H7 (cell line): Measurements from ENCODE around the gene RABGAP1. TPM values are rescaled to one million over a fixed set of nuclear protein-coding genes. Genes with fewer than 3 reads are reported as not detected.

ENCODE experiments used
- DNase-seq: peaks from one replicate; pipeline ENCODE4 v3.0.0; 2012
- H3K27me3 ChIP-seq: 2 replicates; pipeline ENCODE4 v1.6.0; 2011; ENCODE audit warnings: mild to moderate bottlenecking, low read length; ENCODE audit not compliant: control insufficient read depth, insufficient read depth
- H3K36me3 ChIP-seq: replicated peaks from 2 replicates; pipeline ENCODE4 v1.5.1; 2011; ENCODE audit warnings: low read length; ENCODE audit not compliant: control insufficient read depth, insufficient read depth
- H3K4me3 ChIP-seq: 2 replicates; pipeline ENCODE4 v1.5.1; 2011; ENCODE audit warnings: low read depth, mild to moderate bottlenecking, control low read depth, low read length, moderate library complexity; ENCODE audit not compliant: insufficient read depth
- total RNA-seq: library from RNA; depleted of rRNA; stranded (reverse); fragments of >200 nt; shearing (Covaris generic); gene quantifications from 2 replicates; pipeline ENCODE4 v1.2.3, GENCODE V29; 2014

RABGAP1 gene
- total RNA-seq, 1 experiment from 2014 or later = 15.6 TPM

GRCh38 chr9:122961139-122961538 is 20.3 kb downstream of the RABGAP1 start:
- H3K36me3 ChIP-seq = peaks cover 4% of the 10 kb centered on the region
- DNase-seq = no peak
- H3K27me3 ChIP-seq = no peaks in the 10 kb centered on the region
- H3K4me3 ChIP-seq = no peak overlapping the region

GRCh38 chr9:122975196-122975595 is 34.4 kb downstream of the RABGAP1 start:
- Histone ChIP-seq H3K27me3 (no peaks in the 10 kb centered on the region), H3K4me3 (no peak overlapping the region), H3K36me3 (no peaks in the 10 kb centered on the region; the same call in 1 of the 2 replicates)
- DNase-seq = no peak

DNA sequence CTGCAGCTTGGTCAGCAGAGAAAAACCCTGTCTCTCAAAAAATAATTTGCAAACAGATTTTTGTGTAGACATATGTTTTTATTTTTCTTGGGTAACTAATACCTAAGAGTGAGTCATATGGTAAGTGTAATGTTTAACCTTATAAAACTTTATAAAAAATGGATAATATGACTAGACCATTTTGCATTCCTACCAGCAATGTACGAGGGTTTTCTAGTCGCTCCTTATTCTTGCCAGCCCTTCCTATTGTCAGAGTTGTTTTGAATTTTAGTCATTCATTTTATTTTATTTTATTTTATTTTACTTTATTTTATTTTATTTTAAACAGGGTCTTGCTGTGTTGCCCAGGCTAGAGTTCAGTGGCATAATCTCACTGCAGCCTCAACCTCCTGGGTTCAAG is 37.8 kb downstream of the RABGAP1 start:
- Histone ChIP-seq H3K36me3 (no peaks in the 10 kb centered on the region), H3K27me3 (no peaks in the 10 kb centered on the region), H3K4me3 (no peak overlapping the region)
- no peak for DNase-seq

DNA sequence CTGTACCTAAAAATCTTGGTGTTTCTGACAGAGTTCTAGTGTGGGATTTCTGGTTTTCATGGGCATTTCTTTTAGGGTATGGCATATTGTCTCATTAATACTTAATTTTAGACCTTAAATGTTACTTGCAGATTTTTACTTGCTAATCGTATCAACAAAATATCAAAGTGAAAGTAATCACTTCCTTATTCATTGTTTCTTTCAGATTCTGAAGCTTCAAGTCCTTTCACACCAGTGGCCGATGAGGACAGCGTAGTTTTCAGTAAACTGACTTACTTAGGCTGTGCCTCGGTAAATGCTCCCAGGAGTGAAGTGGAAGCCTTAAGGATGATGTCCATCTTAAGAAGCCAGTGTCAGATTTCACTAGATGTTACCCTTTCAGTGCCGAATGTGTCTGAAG is 45.2 kb downstream of the RABGAP1 start:
- no peak for DNase-seq
- H3K4me3 ChIP-seq = no peak overlapping the region
- H3K27me3 ChIP-seq = no peaks in the 10 kb centered on the region
- peaks cover 10% of the 10 kb centered on the region for H3K36me3 ChIP-seq

GRCh38 chr9:122988141-122988540 is 47.3 kb downstream of the RABGAP1 start:
- Histone ChIP-seq H3K36me3 (peaks cover 10% of the 10 kb centered on the region), H3K4me3 (no peak overlapping the region), H3K27me3 (no peaks in the 10 kb centered on the region)
- no peak for DNase-seq

DNA sequence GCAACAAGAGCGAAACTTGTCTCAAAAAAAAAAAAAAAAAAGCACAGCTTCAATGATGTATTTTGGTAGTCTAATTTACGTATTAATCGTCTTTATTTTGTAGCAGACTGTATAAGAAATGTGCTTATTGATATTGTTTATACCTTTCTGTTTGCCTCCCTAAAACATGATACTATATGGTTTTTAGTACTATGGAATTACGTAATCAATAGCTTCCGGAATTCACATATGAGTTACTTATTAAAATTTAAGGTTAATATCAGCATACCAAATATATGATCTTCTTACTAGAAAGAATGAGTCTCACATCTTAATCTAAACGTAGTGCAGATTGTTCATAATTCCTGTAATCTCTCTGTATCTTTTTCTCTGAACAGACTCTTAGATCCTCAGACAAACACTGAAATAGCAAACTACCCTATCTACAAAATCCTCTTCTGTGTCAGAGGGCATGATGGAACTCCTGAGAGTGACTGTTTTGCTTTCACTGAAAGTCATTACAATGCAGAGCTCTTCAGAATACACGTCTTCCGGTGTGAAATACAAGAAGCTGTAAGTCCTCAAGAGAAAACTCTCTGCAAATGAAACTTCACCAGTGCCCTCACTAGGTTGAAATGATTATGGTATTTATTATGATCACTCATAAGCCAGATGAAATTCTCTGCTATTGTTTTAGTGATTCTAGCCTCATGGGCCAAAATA is 48.3 kb downstream of the RABGAP1 start:
- no peak for DNase-seq
- H3K36me3 ChIP-seq = peaks cover 10% of the 10 kb centered on the region
- H3K4me3 ChIP-seq = no peak overlapping the region
- H3K27me3 ChIP-seq = no peaks in the 10 kb centered on the region

- H3K36me3 ChIP-seq = peaks cover 9% of the 10 kb centered on the region
- no peak for DNase-seq
- no peak overlapping the region for H3K4me3 ChIP-seq
- H3K27me3 ChIP-seq = no peaks in the 10 kb centered on the region
Measured at GRCh38 chr9:122991370-122991830, 50.6 kb downstream of the RABGAP1 start.

GRCh38 chr9:122996586-122996985 is 55.8 kb downstream of the RABGAP1 start:
- Histone ChIP-seq H3K36me3 (peaks cover 1% of the 10 kb centered on the region; the same call in 1 of the 2 replicates), H3K4me3 (no peak overlapping the region), H3K27me3 (no peaks in the 10 kb centered on the region)
- no peak for DNase-seq

DNA sequence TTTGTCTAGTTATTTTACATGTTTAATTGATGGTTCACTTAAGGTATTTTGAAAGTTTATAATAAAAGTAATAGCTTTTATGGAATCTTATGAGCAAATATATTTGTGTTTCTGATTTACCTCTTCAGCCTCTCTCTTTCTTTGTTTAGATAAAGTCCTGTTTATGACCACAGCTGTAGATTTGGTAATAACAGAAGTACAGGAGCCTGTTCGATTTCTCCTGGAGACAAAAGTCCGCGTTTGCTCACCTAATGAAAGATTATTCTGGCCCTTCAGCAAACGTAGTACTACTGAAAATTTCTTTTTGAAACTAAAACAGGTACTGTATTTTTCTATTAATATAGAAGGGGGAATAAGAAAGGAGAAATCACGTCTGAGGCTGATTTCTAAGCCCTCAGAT is 57.6 kb downstream of the RABGAP1 start:
- H3K27me3 ChIP-seq = no peaks in the 10 kb centered on the region
- H3K4me3 ChIP-seq = no peak overlapping the region
- no peak for DNase-seq
- H3K36me3 ChIP-seq = peaks cover 1% of the 10 kb centered on the region

DNA sequence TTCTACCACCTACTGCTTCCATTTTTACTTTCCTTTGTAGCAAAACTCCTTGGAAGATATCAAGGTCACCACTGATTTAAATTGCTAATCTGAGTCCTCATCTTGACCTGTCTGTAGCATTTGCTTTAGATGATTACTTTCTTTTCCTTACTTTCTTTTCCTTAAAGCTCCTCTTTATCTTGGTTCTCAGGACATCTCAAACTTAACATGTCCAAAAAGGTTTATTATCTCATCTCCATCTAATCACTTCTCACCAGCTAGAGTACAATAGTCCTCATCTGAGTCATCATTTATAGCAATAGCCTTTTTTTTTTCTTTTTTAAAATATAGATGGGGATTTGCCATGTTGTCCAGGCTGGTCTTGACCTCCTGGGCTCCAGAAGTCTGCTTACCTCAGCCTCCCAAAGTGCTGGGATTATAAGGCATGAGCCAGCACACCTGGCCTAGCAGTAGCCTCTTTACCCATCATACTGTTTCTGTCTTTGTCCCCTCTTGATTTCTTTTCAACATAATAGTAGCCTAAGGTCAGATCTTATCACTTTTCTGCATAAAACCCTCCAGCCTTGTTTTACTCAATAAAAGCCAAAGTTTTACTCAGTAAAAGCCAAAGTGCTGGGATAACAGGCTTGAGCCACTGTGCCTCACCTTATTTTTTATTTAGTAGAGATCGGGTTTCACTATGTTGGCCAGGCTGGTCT is 59.7 kb downstream of the RABGAP1 start:
- DNase-seq = no peak
- Histone ChIP-seq H3K36me3 (peaks cover 1% of the 10 kb centered on the region), H3K4me3 (no peak overlapping the region), H3K27me3 (no peaks in the 10 kb centered on the region)

DNA sequence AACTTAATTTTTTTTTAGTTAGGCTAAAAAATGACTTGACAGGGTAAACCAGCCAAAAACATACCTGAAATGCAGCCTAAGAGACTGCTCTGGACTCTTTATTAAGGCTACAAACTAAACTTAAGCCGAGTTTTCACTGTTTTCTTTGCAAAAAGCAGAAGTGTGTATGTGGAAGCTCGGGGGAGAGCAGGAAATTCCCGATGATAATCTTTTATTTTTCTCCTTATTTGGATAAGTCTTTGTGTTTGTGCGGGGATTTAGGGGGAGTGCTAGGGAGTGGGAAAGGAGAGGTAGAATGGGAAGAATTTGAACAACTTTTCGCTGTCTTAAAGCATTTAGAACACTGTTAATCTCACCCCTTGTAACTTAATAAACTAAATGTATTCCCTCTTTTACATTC is 61.9 kb downstream of the RABGAP1 start:
- DNase-seq = no peak
- Histone ChIP-seq H3K4me3 (no peak overlapping the region), H3K36me3 (peaks cover 1% of the 10 kb centered on the region)

GRCh38 chr9:123003466-123003865 is 62.6 kb downstream of the RABGAP1 start:
- no peaks in the 10 kb centered on the region for H3K27me3 ChIP-seq
- DNase-seq = no peak

More for the DNA sequence above, 61.9 kb downstream of the RABGAP1 start:
- no peaks in the 10 kb centered on the region for H3K27me3 ChIP-seq

GRCh38 chr9:123005964-123006363 is 65.1 kb downstream of the RABGAP1 start:
- Histone ChIP-seq H3K27me3 (no peaks in the 10 kb centered on the region), H3K4me3 (no peak overlapping the region), H3K36me3 (peaks cover 1% of the 10 kb centered on the region)
- DNase-seq = no peak

More at GRCh38 chr9:123003466-123003865, 62.6 kb downstream of the RABGAP1 start:
- Histone ChIP-seq H3K4me3 (no peak overlapping the region), H3K36me3 (peaks cover 1% of the 10 kb centered on the region)

- Histone ChIP-seq H3K4me3 (no peak overlapping the region), H3K36me3 (no peaks in the 10 kb centered on the region; the same call in 1 of the 2 replicates), H3K27me3 (no peaks in the 10 kb centered on the region)
- no peak for DNase-seq
Measured at GRCh38 chr9:123007269-123007668, 66.4 kb downstream of the RABGAP1 start.

DNA sequence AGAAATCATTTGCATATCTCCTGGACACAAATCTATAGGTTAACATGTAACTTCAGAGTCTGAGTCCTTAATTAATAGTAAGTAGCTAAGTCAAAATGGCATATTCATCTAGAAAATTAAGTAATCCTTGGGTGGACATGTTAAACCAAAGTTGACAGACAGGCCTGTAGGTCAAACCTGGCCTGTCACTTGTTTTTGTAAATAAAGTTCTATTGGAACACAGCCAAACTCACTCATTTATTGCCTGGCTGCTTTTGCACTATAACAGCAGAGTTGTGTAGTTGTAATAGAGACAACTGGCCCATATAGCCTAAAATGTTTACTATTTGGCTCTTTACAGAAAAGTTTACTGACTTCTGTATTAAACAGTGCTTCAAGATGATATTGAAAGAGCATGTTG is 68.1 kb downstream of the RABGAP1 start:
- DNase-seq = no peak
- no peak overlapping the region for H3K4me3 ChIP-seq
- no peaks in the 10 kb centered on the region; the same call in none of the 2 replicates for H3K36me3 ChIP-seq
- no peaks in the 10 kb centered on the region for H3K27me3 ChIP-seq
